ENCODE data around the gene GLRX.

Gene GLRX

GRCh38 chr5:95801532-95801931, 21.0 kb downstream of the GLRX start:
- H3K27ac ChIP-seq (ENCODE audit: low read depth in 2 of 2, low read length in 2 of 2): no peak overlapping the region
- H3K27me3 ChIP-seq (ENCODE audit: control insufficient read depth in 2 of 2, insufficient read depth in 2 of 2, low read length in 2 of 2): no peaks in the 10 kb centered on the region
- no peak overlapping the region for H3K4me3 ChIP-seq (ENCODE audit: low read length in 2 of 2)
- H3K9me3 ChIP-seq (ENCODE audit: control insufficient read depth in 2 of 2, low read length in 2 of 2): no peaks in the 10 kb centered on the region
- H3K4me1 ChIP-seq (ENCODE audit: control insufficient read depth in 2 of 2, insufficient read depth in 2 of 2, low read length in 2 of 2): no peaks in the 10 kb centered on the region
- no peak overlapping the region for H3K9ac ChIP-seq (ENCODE audit: low read depth in 1 of 2, low read length in 2 of 2)
- H3K36me3 ChIP-seq (ENCODE audit: control insufficient read depth in 2 of 2, insufficient read depth in 2 of 2, low read length in 2 of 2): no peaks in the 10 kb centered on the region

- Histone ChIP-seq H3K27ac (ENCODE audit: low read depth in 2 of 2, low read length in 2 of 2) (no peak overlapping the region), H3K36me3 (ENCODE audit: control insufficient read depth in 2 of 2, insufficient read depth in 2 of 2, low read length in 2 of 2) (peaks cover 0 to under 1% of the 10 kb centered on the region in 2 donors)
These were observed 22.0 kb downstream of the GLRX start for GRCh38 chr5:95800553-95800952.

GRCh38 chr5:95799191-95799835, 23.2 kb downstream of the GLRX start:
- Histone ChIP-seq H3K36me3 (ENCODE audit: control insufficient read depth in 2 of 2, insufficient read depth in 2 of 2, low read length in 2 of 2) (peaks cover under 1 to 3% of the 10 kb centered on the region in 2 donors), H3K4me1 (ENCODE audit: control insufficient read depth in 2 of 2, insufficient read depth in 2 of 2, low read length in 2 of 2) (no peaks in the 10 kb centered on the region), H3K27me3 (ENCODE audit: control insufficient read depth in 2 of 2, insufficient read depth in 2 of 2, low read length in 2 of 2) (no peaks in the 10 kb centered on the region), H3K27ac (ENCODE audit: low read depth in 2 of 2, low read length in 2 of 2) (no peak overlapping the region), H3K4me3 (ENCODE audit: low read length in 2 of 2) (no peak overlapping the region), H3K9me3 (ENCODE audit: control insufficient read depth in 2 of 2, low read length in 2 of 2) (no peaks in the 10 kb centered on the region), H3K9ac (ENCODE audit: low read depth in 1 of 2, low read length in 2 of 2) (no peak overlapping the region)

More at GRCh38 chr5:95800553-95800952, 22.0 kb downstream of the GLRX start:
- no peak overlapping the region for H3K9ac ChIP-seq (ENCODE audit: low read depth in 1 of 2, low read length in 2 of 2)
- no peak overlapping the region for H3K4me3 ChIP-seq (ENCODE audit: low read length in 2 of 2)
- H3K9me3 ChIP-seq (ENCODE audit: control insufficient read depth in 2 of 2, low read length in 2 of 2): no peaks in the 10 kb centered on the region
- H3K27me3 ChIP-seq (ENCODE audit: control insufficient read depth in 2 of 2, insufficient read depth in 2 of 2, low read length in 2 of 2): no peaks in the 10 kb centered on the region
- no peaks in the 10 kb centered on the region for H3K4me1 ChIP-seq (ENCODE audit: control insufficient read depth in 2 of 2, insufficient read depth in 2 of 2, low read length in 2 of 2)

GRCh38 chr5:95798545-95798944, 24.0 kb downstream of the GLRX start:
- Histone ChIP-seq H3K27ac (ENCODE audit: low read depth in 2 of 2, low read length in 2 of 2) (no peak overlapping the region), H3K4me3 (ENCODE audit: low read length in 2 of 2) (no peak overlapping the region), H3K36me3 (ENCODE audit: control insufficient read depth in 2 of 2, insufficient read depth in 2 of 2, low read length in 2 of 2) (peaks cover 3 to 4% of the 10 kb centered on the region in 2 donors), H3K4me1 (ENCODE audit: control insufficient read depth in 2 of 2, insufficient read depth in 2 of 2, low read length in 2 of 2) (no peaks in the 10 kb centered on the region), H3K27me3 (ENCODE audit: control insufficient read depth in 2 of 2, insufficient read depth in 2 of 2, low read length in 2 of 2) (no peaks in the 10 kb centered on the region), H3K9me3 (ENCODE audit: control insufficient read depth in 2 of 2, low read length in 2 of 2) (no peaks in the 10 kb centered on the region), H3K9ac (ENCODE audit: low read depth in 1 of 2, low read length in 2 of 2) (no peak overlapping the region)

GRCh38 chr5:95798048-95798447, 24.5 kb downstream of the GLRX start:
- Histone ChIP-seq H3K27me3 (ENCODE audit: control insufficient read depth in 2 of 2, insufficient read depth in 2 of 2, low read length in 2 of 2) (no peaks in the 10 kb centered on the region), H3K27ac (ENCODE audit: low read depth in 2 of 2, low read length in 2 of 2) (no peak overlapping the region), H3K36me3 (ENCODE audit: control insufficient read depth in 2 of 2, insufficient read depth in 2 of 2, low read length in 2 of 2) (peaks cover 3 to 4% of the 10 kb centered on the region in 2 donors), H3K9ac (ENCODE audit: low read depth in 1 of 2, low read length in 2 of 2) (no peak overlapping the region), H3K9me3 (ENCODE audit: control insufficient read depth in 2 of 2, low read length in 2 of 2) (no peaks in the 10 kb centered on the region), H3K4me1 (ENCODE audit: control insufficient read depth in 2 of 2, insufficient read depth in 2 of 2, low read length in 2 of 2) (no peaks in the 10 kb centered on the region), H3K4me3 (ENCODE audit: low read length in 2 of 2) (no peak overlapping the region)

- H3K9ac ChIP-seq (ENCODE audit: low read depth in 1 of 2, low read length in 2 of 2): no peak overlapping the region
- no peaks in the 10 kb centered on the region for H3K27me3 ChIP-seq (ENCODE audit: control insufficient read depth in 2 of 2, insufficient read depth in 2 of 2, low read length in 2 of 2)
- no peaks in the 10 kb centered on the region for H3K4me1 ChIP-seq (ENCODE audit: control insufficient read depth in 2 of 2, insufficient read depth in 2 of 2, low read length in 2 of 2)
- H3K27ac ChIP-seq (ENCODE audit: low read depth in 2 of 2, low read length in 2 of 2): no peak overlapping the region
- H3K9me3 ChIP-seq (ENCODE audit: control insufficient read depth in 2 of 2, low read length in 2 of 2): no peaks in the 10 kb centered on the region
- H3K36me3 ChIP-seq (ENCODE audit: control insufficient read depth in 2 of 2, insufficient read depth in 2 of 2, low read length in 2 of 2): peaks cover 3 to 6% of the 10 kb centered on the region in 2 donors
- H3K4me3 ChIP-seq (ENCODE audit: low read length in 2 of 2): no peak overlapping the region
These were observed 25.2 kb downstream of the GLRX start for GRCh38 chr5:95797301-95797700.

GRCh38 chr5:95794070-95794516, 28.4 kb downstream of the GLRX start:
- peaks cover 6 to 9% of the 10 kb centered on the region in 2 donors for H3K36me3 ChIP-seq (ENCODE audit: control insufficient read depth in 2 of 2, insufficient read depth in 2 of 2, low read length in 2 of 2)

GRCh38 chr5:95791751-95792150, 30.8 kb downstream of the GLRX start:
- no peaks in the 10 kb centered on the region for H3K9me3 ChIP-seq (ENCODE audit: control insufficient read depth in 2 of 2, low read length in 2 of 2)
- no peak overlapping the region for H3K9ac ChIP-seq (ENCODE audit: low read depth in 1 of 2, low read length in 2 of 2)
- H3K36me3 ChIP-seq (ENCODE audit: control insufficient read depth in 2 of 2, insufficient read depth in 2 of 2, low read length in 2 of 2): peaks cover 13 to 18% of the 10 kb centered on the region in 2 donors
- no peaks in the 10 kb centered on the region for H3K27me3 ChIP-seq (ENCODE audit: control insufficient read depth in 2 of 2, insufficient read depth in 2 of 2, low read length in 2 of 2)
- H3K27ac ChIP-seq (ENCODE audit: low read depth in 2 of 2, low read length in 2 of 2): no peak overlapping the region
- H3K4me3 ChIP-seq (ENCODE audit: low read length in 2 of 2): no peak overlapping the region
- H3K4me1 ChIP-seq (ENCODE audit: control insufficient read depth in 2 of 2, insufficient read depth in 2 of 2, low read length in 2 of 2): no peaks in the 10 kb centered on the region

More at GRCh38 chr5:95794070-95794516, 28.4 kb downstream of the GLRX start:
- H3K9me3 ChIP-seq (ENCODE audit: control insufficient read depth in 2 of 2, low read length in 2 of 2): no peaks in the 10 kb centered on the region
- no peaks in the 10 kb centered on the region for H3K4me1 ChIP-seq (ENCODE audit: control insufficient read depth in 2 of 2, insufficient read depth in 2 of 2, low read length in 2 of 2)
- H3K4me3 ChIP-seq (ENCODE audit: low read length in 2 of 2): no peak overlapping the region
- H3K27me3 ChIP-seq (ENCODE audit: control insufficient read depth in 2 of 2, insufficient read depth in 2 of 2, low read length in 2 of 2): no peaks in the 10 kb centered on the region
- no peak overlapping the region for H3K27ac ChIP-seq (ENCODE audit: low read depth in 2 of 2, low read length in 2 of 2)
- H3K9ac ChIP-seq (ENCODE audit: low read depth in 1 of 2, low read length in 2 of 2): no peak overlapping the region

- Histone ChIP-seq H3K9ac (ENCODE audit: low read depth in 1 of 2, low read length in 2 of 2) (no peak overlapping the region), H3K4me3 (ENCODE audit: low read length in 2 of 2) (no peak overlapping the region), H3K9me3 (ENCODE audit: control insufficient read depth in 2 of 2, low read length in 2 of 2) (no peaks in the 10 kb centered on the region), H3K4me1 (ENCODE audit: control insufficient read depth in 2 of 2, insufficient read depth in 2 of 2, low read length in 2 of 2) (no peaks in the 10 kb centered on the region), H3K27ac (ENCODE audit: low read depth in 2 of 2, low read length in 2 of 2) (no peak overlapping the region), H3K36me3 (ENCODE audit: control insufficient read depth in 2 of 2, insufficient read depth in 2 of 2, low read length in 2 of 2) (peaks cover 21 to 25% of the 10 kb centered on the region in 2 donors), H3K27me3 (ENCODE audit: control insufficient read depth in 2 of 2, insufficient read depth in 2 of 2, low read length in 2 of 2) (no peaks in the 10 kb centered on the region)
These were observed 34.0 kb downstream of the GLRX start for GRCh38 chr5:95788493-95788892.

GRCh38 chr5:95786821-95787418, 35.6 kb downstream of the GLRX start:
- no peak overlapping the region for H3K4me3 ChIP-seq (ENCODE audit: low read length in 2 of 2)
- H3K27ac ChIP-seq (ENCODE audit: low read depth in 2 of 2, low read length in 2 of 2): no peak overlapping the region
- no peaks in the 10 kb centered on the region for H3K9me3 ChIP-seq (ENCODE audit: control insufficient read depth in 2 of 2, low read length in 2 of 2)
- H3K4me1 ChIP-seq (ENCODE audit: control insufficient read depth in 2 of 2, insufficient read depth in 2 of 2, low read length in 2 of 2): no peaks in the 10 kb centered on the region
- no peak overlapping the region for H3K9ac ChIP-seq (ENCODE audit: low read depth in 1 of 2, low read length in 2 of 2)
- H3K27me3 ChIP-seq (ENCODE audit: control insufficient read depth in 2 of 2, insufficient read depth in 2 of 2, low read length in 2 of 2): no peaks in the 10 kb centered on the region
- peaks cover 21 to 22% of the 10 kb centered on the region in 2 donors for H3K36me3 ChIP-seq (ENCODE audit: control insufficient read depth in 2 of 2, insufficient read depth in 2 of 2, low read length in 2 of 2)

Data from mucosa of rectum (tissue), 2 donors.